Breast epithelium (tissue), 4 donors: ENCODE data around the gene GREM1. TPM values are rescaled to one million over a fixed set of nuclear protein-coding genes. Genes with fewer than 3 reads are reported as not detected.

Source experiments
- DNase-seq, 2 donors: peaks; one replicate each; pipeline ENCODE4 v3.0.0-alpha.2; 2019; ENCODE audit warnings: low spot score in 2 of 2
- H3K27ac ChIP-seq, 2 donors: fragments of 200-600 bp; sonication (generic) in 1 of 2; one replicate each; pipeline ENCODE4 v1.5.1; 2016 to 2019; ENCODE audit warnings: mild to moderate bottlenecking in 1 of 2
- H3K27me3 ChIP-seq, 2 donors: fragments of 200-600 bp; sonication (generic) in 1 of 2; one replicate each; pipeline versions ENCODE4 v1.5.1 to v1.6.0; 2017 to 2019; ENCODE audit warnings: control low read depth in 1 of 2, mild to moderate bottlenecking in 1 of 2
- H3K36me3 ChIP-seq: fragments of 200-600 bp; one replicate; pipeline ENCODE4 v1.5.1; 2019
- H3K4me1 ChIP-seq, 2 donors: fragments of 200-600 bp; sonication (generic); one replicate each; pipeline ENCODE4 v1.5.1; 2016 to 2019; ENCODE audit warnings: control low read depth in 1 of 2
- H3K4me3 ChIP-seq, 3 donors: fragments of 200-600 bp; sonication (generic); 1 replicate in 2 of 3; 2 replicates in 1 of 3; pipeline ENCODE4 v1.5.1; 2016 to 2019; ENCODE audit warnings: mild to moderate bottlenecking in 3 of 3, moderate library complexity in 2 of 3
- H3K9me3 ChIP-seq, 2 donors: fragments of 200-600 bp; sonication (generic) in 1 of 2; one replicate each; pipeline ENCODE4 v1.5.1; 2016 to 2019; ENCODE audit warnings: control low read depth in 1 of 2
- CTCF ChIP-seq, 3 donors: fragments of 450-650 bp; IDR thresholded peaks; one replicate each; pipeline ENCODE4 v1.5.1; 2016 to 2017; ENCODE audit warnings: antibody characterized with exemption in 3 of 3, mild to moderate bottlenecking in 3 of 3, moderate library complexity in 3 of 3
- POLR2A ChIP-seq: fragments of 450-650 bp; IDR thresholded peaks from one replicate; pipeline ENCODE4 v1.6.1; 2016; ENCODE audit warnings: antibody characterized with exemption, mild to moderate bottlenecking, moderate library complexity
- POLR2AphosphoS5 ChIP-seq, 3 donors: sonication (generic); formaldehyde crosslinking; IDR thresholded peaks; one replicate each; pipeline ENCODE4 v1.6.1; 2017; ENCODE audit warnings: antibody characterized with exemption in 3 of 3
- intact Hi-C: fragments of 100-400 bp; cut with DNase I; formaldehyde crosslinking; loops from one replicate; pipeline ENCODE4 v1.15.1; 2023; ENCODE audit warnings: low total_unique reads
- total RNA-seq, 3 donors: library from RNA; depleted of rRNA; stranded (reverse); fragments of >200 nt; gene quantifications; one replicate each; pipeline ENCODE4 v1.1.0, GENCODE V29; 2016

GREM1 gene
- total RNA-seq, 3 donors from 2014 or later: 1.4 to 21.3 (median 2.5) TPM

GRCh38 chr15:32698773-32699390 is 18.9 kb upstream of the GREM1 start:
- Histone ChIP-seq H3K4me3 (no peak overlapping the region), H3K36me3 (no peaks in the 10 kb centered on the region), H3K4me1 (no peaks in the 10 kb centered on the region), H3K27ac (no peak overlapping the region), H3K9me3 (no peaks in the 10 kb centered on the region), H3K27me3 (no peaks in the 10 kb centered on the region)
- no peak for TF ChIP-seq CTCF (IDR thresholded peaks at IDR 0.05)
- TF ChIP-seq POLR2A: no peak
- no peak for TF ChIP-seq POLR2AphosphoS5 (IDR thresholded peaks at IDR 0.05)
- no peak for DNase-seq
- intact Hi-C loops: no loop called here

GRCh38 chr15:32700501-32701150 is 17.2 kb upstream of the GREM1 start:
- TF ChIP-seq POLR2AphosphoS5 (IDR thresholded peaks at IDR 0.05) (no peak), CTCF (IDR thresholded peaks at IDR 0.05) (no peak), POLR2A (no peak)
- H3K9me3 ChIP-seq: no peaks in the 10 kb centered on the region
- intact Hi-C loops: no loop called here
- H3K27ac ChIP-seq: no peak overlapping the region
- H3K36me3 ChIP-seq: no peaks in the 10 kb centered on the region
- no peaks in the 10 kb centered on the region for H3K27me3 ChIP-seq
- no peaks in the 10 kb centered on the region for H3K4me1 ChIP-seq
- DNase-seq: no peak
- no peak overlapping the region for H3K4me3 ChIP-seq

- H3K36me3 ChIP-seq: no peaks in the 10 kb centered on the region
- no peaks in the 10 kb centered on the region for H3K9me3 ChIP-seq
- no peak for DNase-seq
- intact Hi-C loops: no loop called here
- H3K27me3 ChIP-seq: no peaks in the 10 kb centered on the region
- H3K27ac ChIP-seq: no peak overlapping the region
- TF ChIP-seq POLR2AphosphoS5 (IDR thresholded peaks at IDR 0.05) (no peak), CTCF (IDR thresholded peaks at IDR 0.05) (no peak)
- no peak overlapping the region for H3K4me3 ChIP-seq
- no peaks in the 10 kb centered on the region for H3K4me1 ChIP-seq
These were observed 15.9 kb upstream of the GREM1 start for GRCh38 chr15:32701863-32702262.

- Histone ChIP-seq H3K27me3 (no peaks in the 10 kb centered on the region), H3K9me3 (no peaks in the 10 kb centered on the region), H3K4me3 (no peak overlapping the region), H3K27ac (no peak overlapping the region), H3K36me3 (no peaks in the 10 kb centered on the region), H3K4me1 (no peaks in the 10 kb centered on the region)
- TF ChIP-seq POLR2AphosphoS5 (IDR thresholded peaks at IDR 0.05): no peak
- no peak for TF ChIP-seq POLR2A
- TF ChIP-seq CTCF (IDR thresholded peaks at IDR 0.05): no peak
- DNase-seq: no peak
- intact Hi-C loops: no loop called here
These were observed 13.3 kb upstream of the GREM1 start for GRCh38 chr15:32704395-32704981.

DNA sequence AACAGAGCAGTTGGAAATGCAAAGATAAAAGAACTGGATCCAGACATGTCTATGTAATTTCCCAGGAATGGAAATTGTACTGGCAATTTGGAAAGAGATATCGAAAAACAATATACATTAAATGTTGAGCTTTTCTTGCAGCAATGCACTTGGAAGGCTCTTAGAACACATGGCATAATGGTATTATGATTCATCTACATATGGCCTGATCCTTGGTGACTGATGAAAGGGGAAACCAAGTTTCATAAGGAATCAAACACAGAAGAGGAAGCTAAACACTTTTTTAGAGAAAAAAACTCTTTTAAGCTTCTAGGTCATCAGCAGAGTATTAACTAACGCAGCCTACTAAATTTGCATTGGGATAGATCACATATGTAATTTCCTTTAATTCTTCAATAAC is 12.4 kb upstream of the GREM1 start:
- intact Hi-C loops: no loop called here
- H3K27me3 ChIP-seq: no peaks in the 10 kb centered on the region
- no peak overlapping the region for H3K27ac ChIP-seq
- H3K4me3 ChIP-seq: no peak overlapping the region
- no peaks in the 10 kb centered on the region for H3K36me3 ChIP-seq
- no peaks in the 10 kb centered on the region for H3K4me1 ChIP-seq
- no peak for TF ChIP-seq POLR2A
- no peak for TF ChIP-seq POLR2AphosphoS5 (IDR thresholded peaks at IDR 0.05)
- no peak for TF ChIP-seq CTCF (IDR thresholded peaks at IDR 0.05)
- no peaks in the 10 kb centered on the region for H3K9me3 ChIP-seq
- DNase-seq: no peak
